ENCODE data around the gene ITGB4.

DNA sequence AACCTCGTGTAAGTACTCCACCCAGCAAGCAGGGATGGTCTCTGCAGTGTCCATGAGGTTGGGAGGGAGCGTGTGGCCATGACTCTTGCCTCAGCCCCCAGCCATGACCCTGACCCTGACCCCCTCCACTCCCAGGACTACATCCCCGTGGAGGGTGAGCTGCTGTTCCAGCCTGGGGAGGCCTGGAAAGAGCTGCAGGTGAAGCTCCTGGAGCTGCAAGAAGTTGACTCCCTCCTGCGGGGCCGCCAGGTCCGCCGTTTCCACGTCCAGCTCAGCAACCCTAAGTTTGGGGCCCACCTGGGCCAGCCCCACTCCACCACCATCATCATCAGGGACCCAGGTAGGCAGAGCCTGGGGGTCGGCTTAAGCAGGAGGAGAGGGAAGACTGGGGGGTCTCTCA is 27.4 kb downstream of the ITGB4 start:
- TF ChIP-seq MAFK (IDR thresholded peaks at IDR 0.05; ENCODE audit: partially characterized antibody): no peak
- TF ChIP-seq, protein P1, sequence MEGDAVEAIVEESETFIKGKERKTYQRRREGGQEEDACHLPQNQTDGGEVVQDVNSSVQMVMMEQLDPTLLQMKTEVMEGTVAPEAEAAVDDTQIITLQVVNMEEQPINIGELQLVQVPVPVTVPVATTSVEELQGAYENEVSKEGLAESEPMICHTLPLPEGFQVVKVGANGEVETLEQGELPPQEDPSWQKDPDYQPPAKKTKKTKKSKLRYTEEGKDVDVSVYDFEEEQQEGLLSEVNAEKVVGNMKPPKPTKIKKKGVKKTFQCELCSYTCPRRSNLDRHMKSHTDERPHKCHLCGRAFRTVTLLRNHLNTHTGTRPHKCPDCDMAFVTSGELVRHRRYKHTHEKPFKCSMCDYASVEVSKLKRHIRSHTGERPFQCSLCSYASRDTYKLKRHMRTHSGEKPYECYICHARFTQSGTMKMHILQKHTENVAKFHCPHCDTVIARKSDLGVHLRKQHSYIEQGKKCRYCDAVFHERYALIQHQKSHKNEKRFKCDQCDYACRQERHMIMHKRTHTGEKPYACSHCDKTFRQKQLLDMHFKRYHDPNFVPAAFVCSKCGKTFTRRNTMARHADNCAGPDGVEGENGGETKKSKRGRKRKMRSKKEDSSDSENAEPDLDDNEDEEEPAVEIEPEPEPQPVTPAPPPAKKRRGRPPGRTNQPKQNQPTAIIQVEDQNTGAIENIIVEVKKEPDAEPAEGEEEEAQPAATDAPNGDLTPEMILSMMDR (IDR thresholded peaks at IDR 0.05): no peak
- TF ChIP-seq RAD21 (conservative IDR thresholded peaks at IDR 0.05 in 1 of 2, IDR thresholded peaks at IDR 0.05 in 1 of 2): no peak
- no peak for TF ChIP-seq EP300 (IDR thresholded peaks at IDR 0.05)
- no peak for TF ChIP-seq FOSB (CRISPR knock-in tag; IDR thresholded peaks at IDR 0.05)
- no peak for TF ChIP-seq CBX8 (IDR thresholded peaks at IDR 0.05)
- TF ChIP-seq, protein P2, sequence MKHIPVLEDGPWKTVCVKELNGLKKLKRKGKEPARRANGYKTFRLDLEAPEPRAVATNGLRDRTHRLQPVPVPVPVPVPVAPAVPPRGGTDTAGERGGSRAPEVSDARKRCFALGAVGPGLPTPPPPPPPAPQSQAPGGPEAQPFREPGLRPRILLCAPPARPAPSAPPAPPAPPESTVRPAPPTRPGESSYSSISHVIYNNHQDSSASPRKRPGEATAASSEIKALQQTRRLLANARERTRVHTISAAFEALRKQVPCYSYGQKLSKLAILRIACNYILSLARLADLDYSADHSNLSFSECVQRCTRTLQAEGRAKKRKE (CRISPR knock-in tag; IDR thresholded peaks at IDR 0.05; ENCODE audit: low read depth): no peak
- TF ChIP-seq CBX2 (IDR thresholded peaks at IDR 0.05; ENCODE audit: borderline replicate concordance, low read depth): no peak
- TF ChIP-seq RARB (CRISPR knock-in tag; IDR thresholded peaks at IDR 0.05): no peak
